A673 (cell line): ENCODE results near the gene CNTNAP4. TPM values are rescaled to one million over a fixed set of nuclear protein-coding genes. Genes with fewer than 3 reads are reported as not detected.

Experiments
- BruUV-seq: library from RNA; stranded (reverse); fragments of 400-500 nt; replicated peaks from 2 replicates; lab custom pipeline; 2021; lab: Mats Ljungman, UMichigan
- CTCF ChIA-PET: fragments of 300-600 bp; sonication (Branson Sonifier 250); formaldehyde crosslinking; loops from one replicate; lab custom pipeline; 2022; ENCODE audit warnings: antibody characterized with exemption; lab: Charles Lee
- POLR2A ChIA-PET: fragments of 300-600 bp; sonication (Branson Sonifier 250); formaldehyde crosslinking; loops from one replicate; lab custom pipeline; 2022; ENCODE audit warnings: antibody characterized with exemption; ENCODE audit not compliant: low non-redundant PET; lab: Charles Lee
- DNase-seq: peaks from one replicate; pipeline ENCODE4 v3.0.0-alpha.2; 2015; ENCODE audit warnings: low spot score
- H3K27ac ChIP-seq: fragments of 200-600 bp; sonication (generic); 2 replicates; pipeline ENCODE4 v1.5.1; 2016; ENCODE audit warnings: mixed run types, low read depth, mild to moderate bottlenecking, mixed read lengths, antibody characterized with exemption, low read length; ENCODE audit not compliant: poor library complexity, severe bottlenecking
- H3K27me3 ChIP-seq: fragments of 200-600 bp; sonication (generic); replicated peaks from 2 replicates; pipeline ENCODE4 v1.6.1; 2017; ENCODE audit warnings: mixed run types, low read depth, mild to moderate bottlenecking, mixed read lengths, antibody characterized with exemption, low read length; ENCODE audit not compliant: insufficient read depth, poor library complexity
- H3K36me3 ChIP-seq: fragments of 200-600 bp; sonication (generic); 2 replicates; pipeline ENCODE4 v1.6.1; 2016; ENCODE audit warnings: mixed run types, mild to moderate bottlenecking, mixed read lengths, antibody characterized with exemption, low read length; ENCODE audit not compliant: insufficient read depth, poor library complexity, severe bottlenecking
- H3K4me1 ChIP-seq: fragments of 200-600 bp; sonication (generic); 2 replicates; pipeline ENCODE4 v1.6.1; 2017; ENCODE audit warnings: mixed run types, mild to moderate bottlenecking, mixed read lengths, antibody characterized with exemption, low read length; ENCODE audit not compliant: insufficient read depth, poor library complexity, severe bottlenecking
- H3K4me3 ChIP-seq: fragments of 200-600 bp; sonication (generic); 2 replicates; pipeline ENCODE4 v1.5.1; 2016; ENCODE audit warnings: low read depth, mixed run types, mild to moderate bottlenecking, mixed read lengths, low read length; ENCODE audit not compliant: poor library complexity, severe bottlenecking
- H3K9me3 ChIP-seq: fragments of 200-600 bp; sonication (generic); 2 replicates; pipeline ENCODE4 v1.6.1; 2016; ENCODE audit warnings: mixed run types, low read depth, mild to moderate bottlenecking, mixed read lengths, antibody characterized with exemption, low read length; ENCODE audit not compliant: poor library complexity, severe bottlenecking
- EZH2 ChIP-seq: fragments of 200-600 bp; sonication (generic); IDR thresholded peaks from 2 replicates; pipeline ENCODE4 v1.6.1; 2017; ENCODE audit warnings: borderline replicate concordance, low read depth, mild to moderate bottlenecking, mixed read lengths, antibody characterized with exemption, low read length; ENCODE audit not compliant: poor library complexity, severe bottlenecking
- intact Hi-C: fragments of 100-400 bp; cut with micrococcal nuclease; formaldehyde crosslinking; loops from one replicate; pipeline ENCODE4 v1.10.0; 2022; ENCODE audit not compliant: unreplicated experiment
- total RNA-seq: library from RNA; stranded (reverse); gene quantifications from 2 replicates; pipeline ENCODE4 v1.2.3, GENCODE V29; 2021
- TF ChIP-seq, protein P1 (sequence below): fragments of 300-800, 200-600 bp; sonication (generic); conservative IDR thresholded peaks from 2 replicates; pipeline ENCODE4 v1.5.1; 2017; ENCODE audit warnings: low read depth, mild to moderate bottlenecking, antibody characterized with exemption, low read length, moderate library complexity, mixed read lengths

The CNTNAP4 gene
- total RNA-seq, 1 experiment from 2014 or later: not detected

DNA sequence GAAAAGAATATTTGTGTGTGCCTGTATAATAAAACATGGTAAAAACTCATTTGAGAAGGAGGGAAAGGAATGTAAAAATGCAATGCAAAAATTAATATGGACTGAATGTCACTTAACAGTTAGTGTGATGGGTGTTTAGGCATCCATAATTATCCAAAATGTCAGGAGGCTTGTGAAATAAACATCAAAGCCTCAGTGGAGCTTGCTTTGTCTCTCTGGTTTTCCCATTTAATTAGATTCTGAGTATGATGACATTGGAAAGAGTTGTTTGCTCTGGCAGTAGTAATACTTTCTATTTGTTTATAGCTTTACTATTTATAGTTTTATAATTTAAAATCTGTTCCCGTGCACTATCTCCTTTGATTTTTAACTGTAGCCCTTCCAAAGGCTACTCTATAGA, 51.9 kb downstream of the CNTNAP4 start:
- intact Hi-C loops: no loop called here
- ChIA-PET POLR2A (no interaction called here), CTCF (no interaction called here)
- Histone ChIP-seq H3K9me3 (no peaks in the 10 kb centered on the region), H3K4me1 (no peaks in the 10 kb centered on the region), H3K4me3 (no peak overlapping the region), H3K36me3 (no peaks in the 10 kb centered on the region), H3K27me3 (no peaks in the 10 kb centered on the region), H3K27ac (no peak overlapping the region)
- TF ChIP-seq EZH2: no peak
- no TSS peak for BruUV-seq
- DNase-seq: no peak

DNA sequence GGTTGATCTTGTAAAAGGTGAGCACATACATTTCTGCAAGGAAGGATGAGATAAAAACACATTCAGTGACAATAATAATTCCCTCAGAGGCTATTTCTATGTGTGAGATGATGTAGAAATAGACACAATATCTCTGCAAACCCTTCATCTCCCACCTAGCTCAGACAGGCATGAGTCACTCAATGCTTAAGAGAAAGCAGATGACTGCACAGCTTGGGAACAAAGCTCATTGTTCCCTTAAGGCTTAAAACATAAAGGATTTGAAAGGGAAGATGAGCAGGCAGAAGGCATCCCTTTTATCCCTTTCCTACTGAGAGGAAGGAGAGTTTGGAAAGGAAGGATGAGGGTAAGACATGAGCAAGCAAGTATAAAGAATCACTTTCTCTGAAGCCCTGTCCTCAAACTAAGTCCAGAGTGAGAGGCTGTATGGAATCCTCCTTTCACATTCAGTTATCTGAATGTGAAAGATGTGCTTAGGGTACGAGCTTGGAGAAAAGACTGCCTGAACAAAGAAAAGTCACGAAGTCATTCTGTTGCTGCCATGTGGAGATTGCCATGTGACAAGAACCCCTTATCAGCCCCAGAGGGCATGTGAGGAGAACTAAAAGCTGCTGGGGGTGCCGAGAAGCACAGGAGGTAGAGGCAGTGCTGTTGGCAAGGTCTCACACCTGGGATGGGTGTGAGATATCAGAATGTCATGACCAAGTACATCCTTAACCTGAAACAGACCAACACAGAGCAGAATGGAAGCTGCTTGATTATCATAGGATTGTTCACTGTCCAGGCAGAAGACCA, 58.2 kb downstream of the CNTNAP4 start:
- Histone ChIP-seq H3K4me3 (no peak overlapping the region), H3K36me3 (no peaks in the 10 kb centered on the region), H3K27me3 (no peaks in the 10 kb centered on the region), H3K9me3 (no peaks in the 10 kb centered on the region), H3K4me1 (no peaks in the 10 kb centered on the region), H3K27ac (no peak overlapping the region)
- no TSS peak for BruUV-seq
- no peak for DNase-seq
- ChIA-PET CTCF (no interaction called here), POLR2A (no interaction called here)
- intact Hi-C loops: no loop called here
- TF ChIP-seq, protein P1, sequence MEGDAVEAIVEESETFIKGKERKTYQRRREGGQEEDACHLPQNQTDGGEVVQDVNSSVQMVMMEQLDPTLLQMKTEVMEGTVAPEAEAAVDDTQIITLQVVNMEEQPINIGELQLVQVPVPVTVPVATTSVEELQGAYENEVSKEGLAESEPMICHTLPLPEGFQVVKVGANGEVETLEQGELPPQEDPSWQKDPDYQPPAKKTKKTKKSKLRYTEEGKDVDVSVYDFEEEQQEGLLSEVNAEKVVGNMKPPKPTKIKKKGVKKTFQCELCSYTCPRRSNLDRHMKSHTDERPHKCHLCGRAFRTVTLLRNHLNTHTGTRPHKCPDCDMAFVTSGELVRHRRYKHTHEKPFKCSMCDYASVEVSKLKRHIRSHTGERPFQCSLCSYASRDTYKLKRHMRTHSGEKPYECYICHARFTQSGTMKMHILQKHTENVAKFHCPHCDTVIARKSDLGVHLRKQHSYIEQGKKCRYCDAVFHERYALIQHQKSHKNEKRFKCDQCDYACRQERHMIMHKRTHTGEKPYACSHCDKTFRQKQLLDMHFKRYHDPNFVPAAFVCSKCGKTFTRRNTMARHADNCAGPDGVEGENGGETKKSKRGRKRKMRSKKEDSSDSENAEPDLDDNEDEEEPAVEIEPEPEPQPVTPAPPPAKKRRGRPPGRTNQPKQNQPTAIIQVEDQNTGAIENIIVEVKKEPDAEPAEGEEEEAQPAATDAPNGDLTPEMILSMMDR: no peak
- TF ChIP-seq EZH2: no peak

- H3K9me3 ChIP-seq: no peaks in the 10 kb centered on the region
- H3K4me1 ChIP-seq: no peaks in the 10 kb centered on the region
- no TSS peak for BruUV-seq
- intact Hi-C loops: no loop called here
- no peak for TF ChIP-seq EZH2
- TF ChIP-seq, protein P1: no peak
- no peak overlapping the region for H3K4me3 ChIP-seq
- H3K27ac ChIP-seq: no peak overlapping the region
- DNase-seq: no peak
- no peaks in the 10 kb centered on the region for H3K27me3 ChIP-seq
- H3K36me3 ChIP-seq: no peaks in the 10 kb centered on the region
- ChIA-PET CTCF (no interaction called here), POLR2A (no interaction called here)
Observed at GRCh38 chr16:76336112-76336511, 58.9 kb downstream of the CNTNAP4 start.

DNA sequence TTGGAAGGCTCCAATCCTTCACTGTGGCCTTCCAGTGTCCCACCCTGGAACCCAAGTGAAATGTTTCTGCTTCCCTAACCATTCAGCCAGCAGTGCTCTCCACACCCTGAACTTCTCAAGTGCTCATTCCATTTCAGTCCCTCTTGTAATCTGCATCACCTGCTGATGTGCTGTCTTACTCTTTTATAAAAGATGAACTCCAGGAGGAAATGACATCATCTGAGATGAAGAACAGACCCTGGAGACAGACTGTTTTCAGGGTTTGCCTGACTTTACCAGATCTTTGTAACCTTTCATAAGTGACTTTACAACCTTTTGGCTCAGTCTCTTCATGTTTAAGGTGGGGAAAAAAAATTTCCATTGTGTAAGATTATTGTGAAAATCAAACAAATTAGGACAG, 61.3 kb downstream of the CNTNAP4 start:
- Histone ChIP-seq H3K36me3 (no peaks in the 10 kb centered on the region), H3K27me3 (no peaks in the 10 kb centered on the region), H3K4me3 (no peak overlapping the region), H3K4me1 (no peaks in the 10 kb centered on the region), H3K9me3 (no peaks in the 10 kb centered on the region), H3K27ac (no peak overlapping the region)
- intact Hi-C loops: no loop called here
- CTCF ChIA-PET: no interaction called here
- DNase-seq: no peak
- TF ChIP-seq EZH2: no peak
- TF ChIP-seq, protein P1: no peak
- POLR2A ChIA-PET: no interaction called here
- BruUV-seq: no TSS peak
